Neural progenitor cell (in vitro differentiated cells): ENCODE results near the gene TXN.
"Not testable (repeated sequence)": the region's sequence is repeated elsewhere in the genome, so short reads cannot be mapped to it uniquely, and the experiment has no call there.

ENCODE experiments used
- EZH2phosphoT487 ChIP-seq: fragments of 200-600 bp; sonication (generic); IDR thresholded peaks from 2 replicates; pipeline ENCODE4 v1.6.1; 2017; ENCODE audit warnings: antibody characterized with exemption
- TF ChIP-seq, protein P1 (sequence below): fragments of 200-600 bp; sonication (generic); IDR thresholded peaks from 2 replicates; pipeline ENCODE4 v1.5.1; 2017; ENCODE audit warnings: antibody characterized with exemption, mild to moderate bottlenecking

DNA sequence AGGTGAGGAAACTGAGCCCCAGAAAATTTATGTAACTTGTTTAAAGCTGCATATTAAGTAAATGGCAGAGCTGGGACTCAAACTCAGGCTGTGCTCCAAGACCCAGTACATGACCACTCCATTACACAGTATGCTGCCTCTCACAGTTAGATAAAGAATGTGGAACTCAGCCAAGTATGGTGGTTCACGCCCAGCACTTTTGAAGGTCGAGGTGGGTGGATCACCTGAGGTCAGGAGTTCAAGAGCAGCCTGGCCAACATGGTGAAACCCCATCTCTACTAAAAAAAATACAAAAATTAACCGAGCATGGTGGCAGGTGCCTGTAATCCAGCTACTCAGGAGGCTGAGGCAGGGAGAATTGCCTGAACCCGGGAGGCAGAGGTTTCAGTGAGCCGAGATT is 50.7 kb downstream of the TXN start:
- TF ChIP-seq, protein P1, sequence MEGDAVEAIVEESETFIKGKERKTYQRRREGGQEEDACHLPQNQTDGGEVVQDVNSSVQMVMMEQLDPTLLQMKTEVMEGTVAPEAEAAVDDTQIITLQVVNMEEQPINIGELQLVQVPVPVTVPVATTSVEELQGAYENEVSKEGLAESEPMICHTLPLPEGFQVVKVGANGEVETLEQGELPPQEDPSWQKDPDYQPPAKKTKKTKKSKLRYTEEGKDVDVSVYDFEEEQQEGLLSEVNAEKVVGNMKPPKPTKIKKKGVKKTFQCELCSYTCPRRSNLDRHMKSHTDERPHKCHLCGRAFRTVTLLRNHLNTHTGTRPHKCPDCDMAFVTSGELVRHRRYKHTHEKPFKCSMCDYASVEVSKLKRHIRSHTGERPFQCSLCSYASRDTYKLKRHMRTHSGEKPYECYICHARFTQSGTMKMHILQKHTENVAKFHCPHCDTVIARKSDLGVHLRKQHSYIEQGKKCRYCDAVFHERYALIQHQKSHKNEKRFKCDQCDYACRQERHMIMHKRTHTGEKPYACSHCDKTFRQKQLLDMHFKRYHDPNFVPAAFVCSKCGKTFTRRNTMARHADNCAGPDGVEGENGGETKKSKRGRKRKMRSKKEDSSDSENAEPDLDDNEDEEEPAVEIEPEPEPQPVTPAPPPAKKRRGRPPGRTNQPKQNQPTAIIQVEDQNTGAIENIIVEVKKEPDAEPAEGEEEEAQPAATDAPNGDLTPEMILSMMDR = not testable (repeated sequence)
- TF ChIP-seq EZH2phosphoT487 = not testable (repeated sequence)
